PC-3 (cell line): ENCODE results near the gene OR5C1.

ENCODE experiments used
- EZH2 ChIP-seq: fragments of 300-600 bp; sonication (generic); IDR thresholded peaks from one replicate; pipeline ENCODE4 v1.6.1; 2017; ENCODE audit warnings: antibody characterized with exemption, mild to moderate bottlenecking, low read length; ENCODE audit not compliant: unreplicated experiment
- EZH2phosphoT487 ChIP-seq: fragments of 300-600 bp; sonication (generic); IDR thresholded peaks from 2 replicates; pipeline ENCODE4 v1.6.1; 2018; ENCODE audit warnings: mild to moderate bottlenecking, antibody characterized with exemption, low read length, borderline replicate concordance
- TF ChIP-seq, protein P1 (sequence below): fragments of 300-600 bp; sonication (generic); conservative IDR thresholded peaks from 2 replicates; pipeline ENCODE4 v1.5.1; 2017; ENCODE audit warnings: antibody characterized with exemption, low read depth, mild to moderate bottlenecking, low read length

DNA sequence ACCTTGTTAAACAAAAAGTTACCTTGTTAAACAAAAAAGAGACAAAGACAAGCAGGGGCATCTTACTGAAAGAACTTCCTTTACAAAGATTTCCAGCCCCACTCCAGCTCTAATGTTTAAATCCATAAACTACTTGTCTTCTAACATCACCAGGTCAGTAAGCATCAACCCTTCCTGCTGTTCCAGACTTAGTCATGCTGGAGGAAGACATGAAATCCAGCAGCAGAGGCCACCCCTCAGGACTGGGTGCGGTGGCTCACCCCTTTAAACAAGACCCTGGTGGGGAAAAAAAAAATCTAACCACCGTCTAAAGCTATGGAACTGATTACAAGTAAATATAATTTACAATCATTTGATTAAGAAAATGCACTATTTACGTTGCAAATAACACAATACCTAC, 30.6 kb downstream of the OR5C1 start:
- TF ChIP-seq, protein P1, sequence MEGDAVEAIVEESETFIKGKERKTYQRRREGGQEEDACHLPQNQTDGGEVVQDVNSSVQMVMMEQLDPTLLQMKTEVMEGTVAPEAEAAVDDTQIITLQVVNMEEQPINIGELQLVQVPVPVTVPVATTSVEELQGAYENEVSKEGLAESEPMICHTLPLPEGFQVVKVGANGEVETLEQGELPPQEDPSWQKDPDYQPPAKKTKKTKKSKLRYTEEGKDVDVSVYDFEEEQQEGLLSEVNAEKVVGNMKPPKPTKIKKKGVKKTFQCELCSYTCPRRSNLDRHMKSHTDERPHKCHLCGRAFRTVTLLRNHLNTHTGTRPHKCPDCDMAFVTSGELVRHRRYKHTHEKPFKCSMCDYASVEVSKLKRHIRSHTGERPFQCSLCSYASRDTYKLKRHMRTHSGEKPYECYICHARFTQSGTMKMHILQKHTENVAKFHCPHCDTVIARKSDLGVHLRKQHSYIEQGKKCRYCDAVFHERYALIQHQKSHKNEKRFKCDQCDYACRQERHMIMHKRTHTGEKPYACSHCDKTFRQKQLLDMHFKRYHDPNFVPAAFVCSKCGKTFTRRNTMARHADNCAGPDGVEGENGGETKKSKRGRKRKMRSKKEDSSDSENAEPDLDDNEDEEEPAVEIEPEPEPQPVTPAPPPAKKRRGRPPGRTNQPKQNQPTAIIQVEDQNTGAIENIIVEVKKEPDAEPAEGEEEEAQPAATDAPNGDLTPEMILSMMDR = no peak
- TF ChIP-seq EZH2 (no peak), EZH2phosphoT487 (no peak)
